Measurements from ENCODE around the gene ZPBP2. TPM values are rescaled to one million over a fixed set of nuclear protein-coding genes. Genes with fewer than 3 reads are reported as not detected.

The ZPBP2 gene
- not detected in 5 replicates for total RNA-seq (2022; extraction: Qiagen RNA extraction)

GRCh38 chr17:39867880-39868553 lies at the start of gene ZPBP2:
TSS of gene ZPBP2 (plus strand) at chr17:39868202. CDS start at chr17:39868355, 153 bp downstream.

GRCh38 chr17:39863918-39864746 lies 3.9 kb upstream of the ZPBP2 start, which contains the start of gene IKZF3:
TSS of gene IKZF3 (minus strand) at chr17:39864312. CDS start at chr17:39864126, 186 bp downstream.

Other genes starting within 250 kb of the ZPBP2 start
- 0.09 TPM in 1 of 5 replicates, not detected in the others for gene PPP1R1B, start 241.2 kb upstream of the ZPBP2 start, total RNA-seq (2022; extraction: Qiagen RNA extraction)
- gene STARD3, start 231.1 kb upstream of the ZPBP2 start, total RNA-seq (2022; extraction: Qiagen RNA extraction) = 53.6 to 62.7 TPM (median 60.6 TPM) in 5 replicates
- 0.52 to 1.4 TPM (median 0.92 TPM) in 5 replicates for gene TCAP, start 202.9 kb upstream of the ZPBP2 start, total RNA-seq (2022; extraction: Qiagen RNA extraction)
- gene PNMT, start 199.7 kb upstream of the ZPBP2 start, total RNA-seq (2022; extraction: Qiagen RNA extraction) = 0.13 to 0.21 TPM (median 0.20 TPM) in 3 of 5 replicates, not detected in the others
- 6.7 to 8.3 TPM (median 8.1 TPM) in 5 replicates for gene PGAP3, start 180.1 kb upstream of the ZPBP2 start, total RNA-seq (2022; extraction: Qiagen RNA extraction)
- 29.6 to 39.0 TPM (median 38.1 TPM) in 5 replicates for gene ERBB2, start 168.1 kb upstream of the ZPBP2 start, total RNA-seq (2022; extraction: Qiagen RNA extraction)
- gene MIEN1, start 137.7 kb upstream of the ZPBP2 start, total RNA-seq (2022; extraction: Qiagen RNA extraction) = 89.2 to 101 TPM (median 94.6 TPM) in 5 replicates
- 3.9 to 7.3 TPM (median 6.6 TPM) in 5 replicates for gene GRB7, start 130.3 kb upstream of the ZPBP2 start, total RNA-seq (2022; extraction: Qiagen RNA extraction)
- gene IKZF3, start 3.9 kb upstream of the ZPBP2 start, total RNA-seq (2022; extraction: Qiagen RNA extraction) = not detected in 5 replicates
- 1.9 to 2.8 TPM (median 2.4 TPM) in 5 replicates for gene GSDMB, start 50.4 kb downstream of the ZPBP2 start, total RNA-seq (2022; extraction: Qiagen RNA extraction)
- 30.9 to 48.5 TPM (median 42.9 TPM) in 5 replicates for gene ORMDL3, start 59.4 kb downstream of the ZPBP2 start, total RNA-seq (2022; extraction: Qiagen RNA extraction)
- not detected in 5 replicates for gene LRRC3C, start 59.5 kb downstream of the ZPBP2 start, total RNA-seq (2022; extraction: Qiagen RNA extraction)
- not detected in 5 replicates for gene GSDMA, start 94.8 kb downstream of the ZPBP2 start, total RNA-seq (2022; extraction: Qiagen RNA extraction)
- gene PSMD3, start 112.6 kb downstream of the ZPBP2 start, total RNA-seq (2022; extraction: Qiagen RNA extraction) = 142 to 176 TPM (median 168 TPM) in 5 replicates
- 0.06 to 0.30 TPM (median 0.20 TPM) in 4 of 5 replicates, not detected in the other for gene CSF3, start 147.2 kb downstream of the ZPBP2 start, total RNA-seq (2022; extraction: Qiagen RNA extraction)
- gene MED24, start 186.2 kb downstream of the ZPBP2 start, total RNA-seq (2022; extraction: Qiagen RNA extraction) = 41.3 to 58.6 TPM (median 56.3 TPM) in 5 replicates
- gene THRA, start 194.8 kb downstream of the ZPBP2 start, total RNA-seq (2022; extraction: Qiagen RNA extraction) = 13.4 to 20.8 TPM (median 19.2 TPM) in 5 replicates
- 8.5 to 11.8 TPM (median 10.9 TPM) in 5 replicates for gene NR1D1, start 232.4 kb downstream of the ZPBP2 start, total RNA-seq (2022; extraction: Qiagen RNA extraction)

Data from A549 treated with CORT108297 at 1 μM for 4 hours (cell line).